ENCODE results near the gene SMCO2. TPM values are rescaled to one million over a fixed set of nuclear protein-coding genes. Genes with fewer than 3 reads are reported as not detected.
A peak's percentile ranks its signal among the peaks of the same experiment; 100 is the strongest.

SMCO2 gene
- total RNA-seq, 5 donors from 2014 or later (not counting 1 experiment from before 2014, with no cell fraction given) = not detected

DNA sequence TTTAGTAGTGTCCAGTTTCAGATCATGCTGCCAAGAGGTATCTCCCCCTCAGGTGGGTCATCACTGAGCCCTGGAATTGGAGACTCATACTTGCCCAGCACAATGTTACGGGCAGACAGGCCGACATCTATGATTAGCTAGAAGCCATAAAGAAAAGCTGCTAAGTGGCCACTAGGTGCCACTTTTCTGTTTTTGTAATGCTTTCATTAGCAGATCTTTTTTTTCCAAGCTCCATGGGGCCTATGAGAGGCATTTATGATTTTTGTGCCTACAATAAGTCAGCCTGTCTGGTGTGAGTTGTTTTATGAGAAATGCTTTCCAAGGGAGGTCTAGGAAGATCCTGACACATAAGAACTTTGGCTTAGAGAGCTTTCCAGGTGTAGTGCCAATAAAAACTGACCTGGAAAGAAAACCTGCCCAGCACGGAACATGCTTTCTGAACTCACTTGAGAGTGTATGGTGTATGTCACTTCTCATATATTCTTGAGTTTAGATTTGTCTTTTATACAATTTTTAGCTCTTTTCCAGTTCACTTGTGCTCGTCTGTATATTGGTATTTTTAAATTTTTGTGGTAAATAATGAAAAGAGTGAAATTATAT, 21.8 kb upstream of the SMCO2 start:
- 96% methylated on average over 2 of the region's 4 CpGs for WGBS (ENCODE audit: insufficient coverage)
- POLR2A ChIA-PET = no interaction called here
- CTCF ChIA-PET = interaction anchor here (1.0 to 1.1 kb wide), 2 partner anchors 9 to 15 kb away, joined by 4 read pairs; no protein-coding TSS in a partner anchor
- peaks cover 0 to 2% of the 10 kb centered on the region in 2 experiments for H3K4me1 ChIP-seq (ENCODE audit: control insufficient read depth in 1 of 2, extremely low read depth in 1 of 2, insufficient read depth in 2 of 2, low read length in 2 of 2)
- H3K36me3 ChIP-seq (ENCODE audit: control insufficient read depth in 2 of 2, extremely low read depth in 1 of 2, insufficient read depth in 1 of 2, low read length in 1 of 2) = no peaks in the 10 kb centered on the region
- DNase-seq = peak in 1 of 35 experiments; percentile 12
- Mint-ChIP-seq H3K36me3 (no peaks in the 10 kb centered on the region), H3K4me1 (peaks cover 0 to 2% (median 2%) of the 10 kb centered on the region in 3 donors), H3K9me3 (no peaks in the 10 kb centered on the region), H3K4me3 (no peak overlapping the region), H3K27me3 (peaks cover 0 to 1% of the 10 kb centered on the region in 2 donors), H3K27ac (no peak overlapping the region)
- no peaks in the 10 kb centered on the region for H3K9me3 ChIP-seq
- H3K27ac ChIP-seq (ENCODE audit: low read length) = no peak overlapping the region
- ATAC-seq (replicated peaks in 1 of 4) = peak in 1 of 4 experiments; percentile 40
- no peaks in the 10 kb centered on the region for H3K27me3 ChIP-seq (replicated peaks in 1 of 2; ENCODE audit: control insufficient read depth in 2 of 2, extremely low read depth in 1 of 2, insufficient read depth in 2 of 2, low read length in 1 of 2)
- no peak overlapping the region for H3K4me3 ChIP-seq (ENCODE audit: control insufficient read depth in 1 of 2, extremely low read depth in 1 of 2, low read length in 1 of 2)

DNA sequence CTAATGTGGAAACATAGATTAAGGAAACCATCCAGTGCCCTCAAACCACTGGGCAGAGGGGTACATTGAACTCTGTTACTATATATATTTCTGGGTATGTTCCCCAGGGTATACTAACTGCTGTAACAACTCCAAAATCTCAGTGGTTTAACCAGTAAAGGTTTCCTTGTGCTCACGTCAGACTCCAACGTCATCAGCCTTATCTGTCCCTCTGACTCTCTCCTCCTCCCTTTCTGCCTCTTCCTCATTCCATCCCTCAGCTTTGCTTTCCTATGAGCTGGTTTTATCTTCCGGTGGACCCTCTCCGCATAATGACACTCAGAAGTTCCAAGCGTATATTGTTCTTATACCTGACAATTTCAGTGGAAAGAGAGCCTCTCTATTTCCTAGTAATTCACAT, 21.2 kb upstream of the SMCO2 start:
- peaks cover 0 to 1% of the 10 kb centered on the region in 2 donors for H3K27me3 Mint-ChIP-seq
- no peaks in the 10 kb centered on the region for H3K27me3 ChIP-seq (replicated peaks in 1 of 2; ENCODE audit: control insufficient read depth in 2 of 2, extremely low read depth in 1 of 2, insufficient read depth in 2 of 2, low read length in 1 of 2)
- no peak for DNase-seq
- no peak overlapping the region for H3K27ac Mint-ChIP-seq
- ChIA-PET CTCF (interaction anchor here (1.0 to 1.1 kb wide), 2 partner anchors 9 to 14 kb away, joined by 4 read pairs; no protein-coding TSS in a partner anchor), POLR2A (no interaction called here)
- no peak overlapping the region for H3K4me3 ChIP-seq (ENCODE audit: control insufficient read depth in 1 of 2, extremely low read depth in 1 of 2, low read length in 1 of 2)
- H3K36me3 ChIP-seq (ENCODE audit: control insufficient read depth in 2 of 2, extremely low read depth in 1 of 2, insufficient read depth in 1 of 2, low read length in 1 of 2) = no peaks in the 10 kb centered on the region
- no peaks in the 10 kb centered on the region for H3K9me3 Mint-ChIP-seq
- ATAC-seq (replicated peaks in 1 of 4) = no peak
- H3K4me1 Mint-ChIP-seq = peaks cover 0 to 6% (median 4%) of the 10 kb centered on the region in 3 donors
- H3K4me3 Mint-ChIP-seq = no peak overlapping the region
- H3K36me3 Mint-ChIP-seq = no peaks in the 10 kb centered on the region
- WGBS (ENCODE audit: insufficient coverage) = 100% methylated on average over 3 of the region's 5 CpGs
- H3K9me3 ChIP-seq = no peaks in the 10 kb centered on the region
- H3K27ac ChIP-seq (ENCODE audit: low read length) = no peak overlapping the region
- H3K4me1 ChIP-seq (ENCODE audit: control insufficient read depth in 1 of 2, extremely low read depth in 1 of 2, insufficient read depth in 2 of 2, low read length in 2 of 2) = peaks cover 0 to 2% of the 10 kb centered on the region in 2 experiments

- ChIA-PET POLR2A (no interaction called here), CTCF (interaction anchor here in 1 of 2 donors (0.6 kb wide), 1 partner anchor 206 kb away, joined by 3 read pairs; no protein-coding TSS in a partner anchor)
- H3K27me3 Mint-ChIP-seq = peaks cover 0 to 1% of the 10 kb centered on the region in 2 donors
- no peaks in the 10 kb centered on the region for H3K36me3 Mint-ChIP-seq
- no peak for ATAC-seq (replicated peaks in 1 of 4)
- H3K4me1 ChIP-seq (ENCODE audit: control insufficient read depth in 1 of 2, extremely low read depth in 1 of 2, insufficient read depth in 2 of 2, low read length in 2 of 2) = peaks cover 0 to 2% of the 10 kb centered on the region in 2 experiments
- DNase-seq = no peak
- H3K9me3 Mint-ChIP-seq = peaks cover 0 to 4% (median 0%) of the 10 kb centered on the region in 3 donors
- H3K36me3 ChIP-seq (ENCODE audit: control insufficient read depth in 2 of 2, extremely low read depth in 1 of 2, insufficient read depth in 1 of 2, low read length in 1 of 2) = no peaks in the 10 kb centered on the region
- H3K27me3 ChIP-seq (replicated peaks in 1 of 2; ENCODE audit: control insufficient read depth in 2 of 2, extremely low read depth in 1 of 2, insufficient read depth in 2 of 2, low read length in 1 of 2) = no peaks in the 10 kb centered on the region
- no peaks in the 10 kb centered on the region for H3K9me3 ChIP-seq
- no peak overlapping the region for H3K27ac ChIP-seq (ENCODE audit: low read length)
- H3K4me1 Mint-ChIP-seq = peaks cover 0 to 9% (median 6%) of the 10 kb centered on the region in 3 donors
- WGBS (ENCODE audit: insufficient coverage) = 80% methylated on average over 2 of the region's 6 CpGs
- no peak overlapping the region for H3K4me3 ChIP-seq (ENCODE audit: control insufficient read depth in 1 of 2, extremely low read depth in 1 of 2, low read length in 1 of 2)
- no peak overlapping the region for H3K27ac Mint-ChIP-seq
- H3K4me3 Mint-ChIP-seq = no peak overlapping the region
These were observed 19.6 kb upstream of the SMCO2 start for GRCh38 chr12:27426743-27427487.

GRCh38 chr12:27427824-27428223, 18.7 kb upstream of the SMCO2 start:
- Histone ChIP-seq H3K36me3 (ENCODE audit: control insufficient read depth in 2 of 2, extremely low read depth in 1 of 2, insufficient read depth in 1 of 2, low read length in 1 of 2) (no peaks in the 10 kb centered on the region), H3K4me1 (ENCODE audit: control insufficient read depth in 1 of 2, extremely low read depth in 1 of 2, insufficient read depth in 2 of 2, low read length in 2 of 2) (peaks cover 0 to 2% of the 10 kb centered on the region in 2 experiments), H3K4me3 (ENCODE audit: control insufficient read depth in 1 of 2, extremely low read depth in 1 of 2, low read length in 1 of 2) (no peak overlapping the region), H3K9me3 (no peaks in the 10 kb centered on the region), H3K27ac (ENCODE audit: low read length) (no peak overlapping the region), H3K27me3 (replicated peaks in 1 of 2; ENCODE audit: control insufficient read depth in 2 of 2, extremely low read depth in 1 of 2, insufficient read depth in 2 of 2, low read length in 1 of 2) (no peaks in the 10 kb centered on the region)
- POLR2A ChIA-PET = no interaction called here
- H3K4me1 Mint-ChIP-seq = peaks cover 0 to 9% (median 6%) of the 10 kb centered on the region in 3 donors
- H3K9me3 Mint-ChIP-seq = peaks cover 0 to 4% (median 0%) of the 10 kb centered on the region in 3 donors
- H3K27ac Mint-ChIP-seq = no peak overlapping the region
- H3K4me3 Mint-ChIP-seq = no peak overlapping the region
- DNase-seq (no peak), ATAC-seq (replicated peaks in 1 of 4) (no peak)
- H3K27me3 Mint-ChIP-seq = peaks cover 0 to 1% of the 10 kb centered on the region in 2 donors
- CTCF ChIA-PET = no interaction called here
- H3K36me3 Mint-ChIP-seq = no peaks in the 10 kb centered on the region
- 87% methylated on average over 3 of the region's 3 CpGs for WGBS (ENCODE audit: insufficient coverage)

DNA sequence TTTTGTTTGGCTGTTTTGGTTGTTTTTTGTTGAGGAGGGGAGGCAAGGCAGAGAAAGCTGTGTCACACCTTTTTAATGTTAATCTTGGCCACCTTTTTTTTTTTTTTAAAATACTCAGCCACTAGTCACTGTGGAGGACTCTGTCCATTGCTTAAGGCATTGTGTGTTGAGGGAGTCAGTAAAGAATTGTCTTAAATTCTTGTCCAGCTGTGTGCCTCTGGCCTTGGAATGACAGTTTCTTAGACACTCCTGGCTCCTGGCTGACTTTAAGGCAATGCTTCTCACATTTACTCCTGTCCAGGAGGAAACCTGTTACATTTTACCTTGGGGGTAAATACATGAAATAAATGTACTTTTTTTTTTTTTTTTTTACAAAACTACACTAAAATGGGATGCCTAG, 18.1 kb upstream of the SMCO2 start:
- ATAC-seq (replicated peaks in 1 of 4) = no peak
- H3K27ac Mint-ChIP-seq = no peak overlapping the region
- Histone ChIP-seq H3K27me3 (replicated peaks in 1 of 2; ENCODE audit: control insufficient read depth in 2 of 2, extremely low read depth in 1 of 2, insufficient read depth in 2 of 2, low read length in 1 of 2) (no peaks in the 10 kb centered on the region), H3K27ac (ENCODE audit: low read length) (no peak overlapping the region), H3K9me3 (no peaks in the 10 kb centered on the region), H3K4me1 (ENCODE audit: control insufficient read depth in 1 of 2, extremely low read depth in 1 of 2, insufficient read depth in 2 of 2, low read length in 2 of 2) (peaks cover 0 to 2% of the 10 kb centered on the region in 2 experiments), H3K4me3 (ENCODE audit: control insufficient read depth in 1 of 2, extremely low read depth in 1 of 2, low read length in 1 of 2) (no peak overlapping the region), H3K36me3 (ENCODE audit: control insufficient read depth in 2 of 2, extremely low read depth in 1 of 2, insufficient read depth in 1 of 2, low read length in 1 of 2) (no peaks in the 10 kb centered on the region)
- no peak for DNase-seq
- peaks cover 0 to 4% (median 0%) of the 10 kb centered on the region in 3 donors for H3K9me3 Mint-ChIP-seq
- H3K4me1 Mint-ChIP-seq = peaks cover 0 to 9% (median 6%) of the 10 kb centered on the region in 3 donors
- H3K27me3 Mint-ChIP-seq = peaks cover 0 to 1% of the 10 kb centered on the region in 2 donors
- H3K4me3 Mint-ChIP-seq = no peak overlapping the region
- ChIA-PET CTCF (interaction anchor here in 1 of 2 donors (0.6 kb wide), 1 partner anchor 218 kb away, joined by 4 read pairs; no protein-coding TSS in a partner anchor), POLR2A (no interaction called here)
- H3K36me3 Mint-ChIP-seq = no peaks in the 10 kb centered on the region

DNA sequence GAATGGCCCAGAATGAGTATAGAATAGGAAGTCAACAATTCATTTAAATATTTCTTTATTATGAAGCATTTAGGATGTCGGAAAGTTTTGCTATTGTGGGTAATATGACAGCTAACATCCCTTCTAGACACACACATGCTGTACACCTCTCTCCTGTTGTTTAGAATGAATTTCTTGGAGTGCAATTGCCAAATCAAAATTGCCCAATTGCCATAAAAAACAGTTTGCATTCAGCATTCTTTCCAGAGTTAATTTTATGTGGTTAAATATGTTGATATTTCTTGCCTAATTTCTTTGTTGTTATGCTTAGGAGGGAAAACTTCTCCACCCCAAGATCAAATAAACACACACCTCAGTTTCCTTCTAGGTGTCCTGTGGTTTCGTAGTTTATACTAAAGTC, 16.9 kb upstream of the SMCO2 start:
- H3K27ac Mint-ChIP-seq = no peak overlapping the region
- CTCF ChIA-PET = interaction anchor here in 1 of 2 donors (0.6 kb wide), 1 partner anchor 277 kb away, joined by 4 read pairs; no protein-coding TSS in a partner anchor
- H3K4me3 Mint-ChIP-seq = no peak overlapping the region
- WGBS (ENCODE audit: insufficient coverage) = no CpG with 5 or more reads among the region's 2 CpGs
- no peak for DNase-seq
- Histone ChIP-seq H3K27me3 (replicated peaks in 1 of 2; ENCODE audit: control insufficient read depth in 2 of 2, extremely low read depth in 1 of 2, insufficient read depth in 2 of 2, low read length in 1 of 2) (peaks cover 0 to under 1% of the 10 kb centered on the region in 2 experiments), H3K4me3 (ENCODE audit: control insufficient read depth in 1 of 2, extremely low read depth in 1 of 2, low read length in 1 of 2) (no peak overlapping the region), H3K36me3 (ENCODE audit: control insufficient read depth in 2 of 2, extremely low read depth in 1 of 2, insufficient read depth in 1 of 2, low read length in 1 of 2) (no peaks in the 10 kb centered on the region), H3K9me3 (no peaks in the 10 kb centered on the region), H3K27ac (ENCODE audit: low read length) (no peak overlapping the region), H3K4me1 (ENCODE audit: control insufficient read depth in 1 of 2, extremely low read depth in 1 of 2, insufficient read depth in 2 of 2, low read length in 2 of 2) (peaks cover 0 to 2% of the 10 kb centered on the region in 2 experiments)
- H3K27me3 Mint-ChIP-seq = peaks cover 0 to 1% of the 10 kb centered on the region in 2 donors
- peaks cover 0 to 4% (median 0%) of the 10 kb centered on the region in 3 donors for H3K9me3 Mint-ChIP-seq
- no peak for ATAC-seq (replicated peaks in 1 of 4)
- POLR2A ChIA-PET = no interaction called here
- H3K36me3 Mint-ChIP-seq = no peaks in the 10 kb centered on the region
- H3K4me1 Mint-ChIP-seq = peaks cover 0 to 9% (median 6%) of the 10 kb centered on the region in 3 donors
